NCI-H510A (cell line): ENCODE measurements around the gene SLC22A31.
A peak's percentile ranks its signal among the peaks of the same experiment; 100 is the strongest.

Experiments
- DNase-seq: peaks from one replicate; lab custom pipeline; 2025; lab: John Stamatoyannopoulos, UW

SLC22A31 gene

GRCh38 chr16:89164847-89165680 is 35.3 kb downstream of the SLC22A31 start:
- DNase-seq = no peak

DNA sequence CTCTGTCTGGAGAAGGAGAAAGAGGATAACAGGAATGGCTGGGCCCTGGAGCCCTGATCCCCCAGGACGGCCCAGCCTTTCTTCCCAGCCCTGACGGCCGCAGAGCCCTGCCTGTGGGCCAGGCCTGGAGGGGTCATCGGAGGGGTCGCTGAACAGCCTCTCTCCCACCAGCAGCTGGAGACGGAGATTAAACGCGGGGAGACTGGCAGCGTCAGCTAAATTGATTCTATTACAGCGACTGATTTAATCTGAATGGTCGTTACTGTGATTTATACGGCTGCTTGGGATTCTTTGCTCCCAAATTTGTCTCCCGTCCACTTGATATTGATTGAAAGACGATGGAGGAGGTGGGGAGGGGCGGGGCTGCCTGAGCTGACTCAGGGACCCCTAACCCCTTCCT is 35.9 kb downstream of the SLC22A31 start:
- no peak for DNase-seq

- no peak for DNase-seq
These were observed 37.0 kb downstream of the SLC22A31 start for GRCh38 chr16:89163297-89163696.

DNA sequence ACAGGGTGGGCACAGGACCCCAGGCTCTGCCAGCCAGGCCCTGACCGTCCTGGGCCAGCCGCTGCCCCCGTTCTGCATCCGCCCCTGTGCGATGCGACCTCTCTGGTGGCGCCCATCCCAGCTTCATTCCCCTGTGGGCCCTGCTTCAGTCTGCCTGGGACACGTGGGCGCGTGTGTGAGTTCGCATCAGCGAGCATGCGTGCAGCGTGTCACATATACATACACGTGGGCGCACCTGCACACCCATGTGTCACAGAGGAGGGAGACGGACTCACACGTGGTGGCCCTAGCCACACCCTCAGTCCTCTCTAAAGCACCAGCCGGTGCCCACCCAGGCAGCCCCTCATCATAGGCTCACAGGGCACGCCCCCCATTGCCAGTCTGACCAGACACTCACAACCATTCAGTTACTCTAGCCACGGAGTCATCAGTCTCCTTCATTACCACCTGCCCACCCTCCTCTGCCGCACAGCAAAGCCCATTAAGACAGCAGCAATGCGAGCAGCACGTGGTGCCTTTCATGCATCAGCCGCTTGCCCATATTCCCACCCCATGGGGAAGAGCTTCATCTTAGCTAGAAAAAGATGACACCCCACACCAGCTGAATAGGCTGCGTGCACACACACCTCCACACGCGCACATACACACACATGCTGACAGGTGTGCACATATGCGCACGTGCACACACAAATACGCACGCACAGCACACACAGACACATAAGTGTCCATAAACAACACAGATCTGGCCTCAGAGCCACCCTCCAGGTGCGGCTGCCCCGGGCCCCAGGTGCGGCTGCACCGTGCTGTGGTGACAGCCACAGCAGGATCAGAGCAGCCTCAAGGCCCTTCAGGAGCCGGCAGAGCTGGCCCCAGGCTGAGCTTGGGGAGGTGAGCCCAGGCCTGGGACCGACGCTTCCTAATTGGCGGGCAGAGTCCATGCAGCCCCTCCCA is 38.3 kb downstream of the SLC22A31 start:
- DNase-seq = no peak

GRCh38 chr16:89160977-89161701 is 39.2 kb downstream of the SLC22A31 start:
- no peak for DNase-seq

DNA sequence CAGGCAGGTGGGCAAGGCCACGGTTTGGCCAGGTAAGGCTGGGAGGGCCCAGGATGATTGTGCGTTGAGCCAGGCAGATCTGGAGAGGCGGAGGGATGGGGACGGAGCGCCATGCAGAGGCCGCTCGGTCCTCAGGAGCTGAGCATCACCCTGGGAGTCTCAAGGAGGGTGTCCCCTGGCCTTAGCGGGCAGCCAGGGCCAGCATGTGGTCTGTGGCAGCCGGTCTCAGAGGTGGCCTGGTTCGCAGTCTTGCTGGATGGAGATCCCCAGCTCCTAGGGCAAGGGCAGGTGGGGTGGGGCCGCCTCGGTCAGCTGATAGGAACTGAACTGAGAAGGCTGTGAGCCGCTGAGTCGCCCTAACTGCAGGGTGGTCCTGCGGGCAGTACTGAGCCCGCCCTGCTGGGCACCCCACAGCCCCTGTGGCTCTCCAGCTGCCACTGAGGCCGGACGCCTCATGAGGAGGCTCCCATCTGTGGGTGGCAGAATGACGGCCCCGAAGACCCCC is 40.4 kb downstream of the SLC22A31 start:
- DNase-seq = no peak

DNA sequence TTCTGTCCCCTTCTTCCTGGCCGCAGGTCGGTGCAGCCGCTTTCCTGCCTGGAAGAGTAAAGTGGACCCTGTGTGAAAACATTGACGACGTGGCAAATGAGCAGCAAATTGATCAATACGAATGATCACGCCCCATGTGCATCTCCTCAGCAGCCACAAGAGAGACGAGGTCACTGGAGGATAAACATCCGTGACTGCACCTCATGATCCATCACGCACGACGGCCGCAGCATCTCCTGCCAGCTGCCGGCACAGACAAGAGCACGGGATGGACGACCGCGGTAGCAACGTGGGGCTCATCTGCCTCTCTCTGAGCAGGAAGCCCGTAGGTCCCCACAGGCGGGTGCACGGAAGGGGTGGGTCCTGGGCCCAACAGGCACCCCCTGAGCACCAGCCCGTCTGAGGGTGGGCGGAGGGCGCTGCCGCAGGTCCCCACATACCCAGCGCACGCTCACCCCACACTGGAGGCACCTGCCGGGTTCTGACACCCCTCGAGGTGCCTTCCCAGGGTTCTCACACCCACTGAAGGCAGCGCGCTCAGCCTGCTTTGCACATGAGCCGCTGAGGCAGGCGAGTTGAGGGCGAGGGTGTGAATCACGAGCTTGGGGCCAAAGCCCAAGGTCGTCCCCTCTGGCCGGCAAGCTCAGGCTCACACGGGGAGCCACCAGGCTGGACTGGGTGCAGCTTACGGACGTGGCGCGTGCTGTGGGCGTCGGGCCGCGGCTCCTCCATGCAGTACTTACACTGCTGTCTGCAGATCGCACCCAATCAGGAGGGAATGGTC is 41.1 kb downstream of the SLC22A31 start:
- DNase-seq = no peak

DNA sequence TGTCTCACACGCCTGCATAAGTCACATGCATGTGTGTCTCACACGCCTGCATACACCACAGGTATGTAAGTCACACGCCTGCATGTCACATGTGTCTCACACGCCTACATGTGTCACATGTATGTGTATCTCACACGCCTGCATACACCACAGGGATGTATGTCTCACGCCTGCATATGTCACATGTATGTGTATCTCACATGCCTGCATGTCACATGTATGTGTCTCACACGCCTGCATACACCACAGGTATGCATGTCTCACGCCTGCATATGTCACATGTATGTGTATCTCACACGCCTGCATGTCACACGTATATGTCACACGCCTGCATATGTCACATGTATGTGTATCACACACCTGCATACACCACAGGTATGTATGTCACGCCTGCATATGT is 42.6 kb downstream of the SLC22A31 start:
- no peak for DNase-seq

- DNase-seq = no peak
These were observed 43.3 kb downstream of the SLC22A31 start for GRCh38 chr16:89156740-89157645.

GRCh38 chr16:89155851-89156739 is 44.2 kb downstream of the SLC22A31 start:
- no peak for DNase-seq

DNA sequence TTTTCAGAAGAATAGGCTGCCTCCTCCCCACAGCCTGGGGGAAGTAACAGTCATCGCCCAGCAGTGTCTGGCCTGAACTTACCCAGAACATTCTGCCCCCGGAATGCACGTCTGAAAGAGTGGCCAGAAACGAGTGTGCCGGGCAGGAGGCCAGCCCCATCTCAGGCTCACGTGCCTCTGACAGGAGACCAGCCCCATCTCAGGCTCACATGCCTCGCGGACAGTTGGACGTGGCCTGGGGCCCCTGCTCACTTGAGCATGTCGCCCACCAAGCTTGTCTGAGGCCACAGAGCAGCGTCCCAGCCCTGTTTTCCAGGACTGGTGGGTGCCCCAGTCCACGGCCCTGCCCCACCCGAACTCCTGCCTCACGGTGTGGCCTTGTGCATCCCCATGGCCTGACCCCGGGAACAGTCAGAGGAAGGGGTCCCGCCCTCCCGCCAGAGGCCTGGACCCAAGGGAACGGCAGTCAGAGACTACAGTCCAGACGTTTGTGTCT is 45.1 kb downstream of the SLC22A31 start:
- no peak for DNase-seq

GRCh38 chr16:89154390-89155183 is 45.8 kb downstream of the SLC22A31 start:
- DNase-seq = no peak

DNA sequence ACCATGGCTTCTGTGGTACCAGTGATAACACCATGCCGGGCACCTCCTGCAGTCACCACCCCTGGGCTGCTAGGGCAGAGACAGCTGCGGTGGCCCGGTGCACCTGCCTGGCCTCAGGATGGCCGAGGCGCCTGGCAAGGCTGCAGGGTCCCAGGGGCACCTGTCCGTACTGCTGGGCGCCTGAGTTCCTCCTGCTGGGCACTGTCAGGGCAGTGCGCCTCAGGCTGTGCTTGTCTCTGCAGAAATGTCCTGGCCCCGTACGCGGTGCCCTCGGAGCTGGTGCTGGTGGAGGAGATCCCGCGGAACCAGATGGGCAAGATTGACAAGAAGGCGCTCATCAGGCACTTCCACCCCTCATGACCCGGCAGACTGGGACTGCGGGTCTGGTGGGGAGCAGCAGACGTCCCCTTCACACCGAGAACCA is 46.5 kb downstream of the SLC22A31 start:
- DNase-seq = no peak

GRCh38 chr16:89152831-89153700 is 47.3 kb downstream of the SLC22A31 start:
- no peak for DNase-seq

DNA sequence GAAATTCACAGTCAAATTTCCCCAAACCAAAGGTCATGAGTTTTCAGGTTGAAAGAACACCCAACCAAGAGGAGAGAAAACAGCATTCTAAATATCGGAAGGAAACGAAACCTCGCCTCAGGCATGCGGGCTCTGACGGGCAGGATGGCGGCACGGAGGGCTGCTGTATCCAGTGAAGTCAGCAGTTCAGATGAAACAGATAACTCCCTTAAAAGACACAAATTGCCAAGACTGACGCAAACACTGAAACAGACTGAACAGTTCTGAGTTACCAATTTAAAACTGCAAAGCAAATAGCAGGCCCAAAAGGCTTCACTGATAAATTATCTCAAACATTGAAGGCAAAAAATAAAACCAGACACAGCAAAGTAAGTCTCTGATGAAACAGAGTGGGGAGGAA is 49.4 kb downstream of the SLC22A31 start:
- no peak for DNase-seq

DNA sequence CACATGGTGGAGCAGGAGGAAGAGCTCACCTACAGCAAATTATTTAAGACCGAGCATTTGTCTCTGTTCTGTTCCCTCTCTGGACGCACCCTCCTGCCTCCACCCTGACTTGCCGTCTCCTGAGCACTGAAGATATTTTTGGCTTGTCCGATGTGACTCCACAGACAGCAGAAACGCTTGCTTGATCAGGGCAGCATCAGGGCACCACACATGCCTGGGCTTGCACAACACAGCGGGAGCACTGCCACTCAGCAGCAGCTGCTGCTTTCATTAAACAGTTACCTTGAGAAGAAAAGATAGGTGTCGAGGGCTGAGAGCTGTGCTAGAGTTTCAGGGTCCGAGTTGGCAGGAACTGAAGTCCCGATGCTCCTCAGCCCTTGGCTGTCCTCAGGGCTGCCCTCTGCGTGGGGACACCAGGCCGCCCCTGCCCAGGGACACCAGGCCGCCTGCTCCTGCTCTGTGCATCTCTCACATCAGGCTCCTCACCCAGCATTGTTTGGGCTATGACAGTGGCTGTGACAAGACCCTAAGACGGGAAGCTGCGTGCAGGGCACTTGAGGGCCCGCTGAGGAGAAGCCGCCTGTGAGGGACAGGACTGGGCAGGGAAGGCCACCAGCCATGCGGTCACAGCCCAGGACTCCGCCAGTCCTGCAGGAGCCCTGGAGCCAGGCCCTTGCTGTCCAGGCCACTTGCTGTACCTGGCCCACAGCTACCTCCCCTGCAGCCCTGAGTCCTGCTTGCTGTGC is 50.1 kb downstream of the SLC22A31 start:
- DNase-seq = peak; percentile 61
